ENCODE results near the gene MLYCD.
A peak's percentile ranks its signal among the peaks of the same experiment; 100 is the strongest.

MLYCD gene

DNA sequence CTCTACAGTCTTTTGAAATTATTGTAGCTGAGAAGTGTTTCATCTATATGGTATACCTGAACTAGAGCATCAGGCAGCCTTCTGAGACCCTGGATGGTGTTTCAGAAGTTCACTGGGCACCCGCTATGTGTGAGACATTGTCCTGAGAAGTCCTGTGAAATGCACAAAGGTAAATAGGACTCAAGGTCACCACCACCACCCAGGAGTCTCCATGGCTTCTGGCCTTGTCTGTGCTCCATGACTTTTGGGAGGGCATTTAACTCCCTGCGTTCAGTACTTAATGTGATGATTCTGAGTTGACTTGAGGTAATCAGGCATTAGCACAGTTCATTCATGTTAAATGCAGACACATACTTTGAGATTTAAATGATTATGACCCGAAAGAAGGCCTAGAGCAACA lies 1.1 kb downstream of the MLYCD start:
- DNase-seq, result no peak

DNA sequence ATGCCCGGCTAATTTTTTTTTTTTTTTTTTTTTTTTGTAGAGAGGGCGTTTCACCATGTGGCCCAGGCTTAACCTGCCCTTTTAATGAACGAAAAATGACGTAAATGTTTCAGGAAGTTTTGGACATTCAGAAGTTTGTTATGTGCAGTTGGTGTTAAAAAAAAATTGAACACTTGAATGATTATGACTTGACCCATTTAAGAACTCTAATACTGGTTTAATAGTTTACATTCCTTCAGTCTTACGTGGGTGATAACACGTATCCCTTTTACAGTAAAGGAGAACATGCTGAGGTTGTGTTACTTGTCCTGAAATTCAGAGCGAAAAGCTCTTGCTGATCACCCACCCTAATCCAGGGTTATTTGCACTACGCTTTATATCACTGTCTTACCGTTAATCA lies 1.7 kb downstream of the MLYCD start:
- DNase-seq, result no peak

GRCh38 chr16:83901101-83901500 lies 2.2 kb downstream of the MLYCD start:
- peak; percentile 69 for DNase-seq

- no peak for DNase-seq
Observed at GRCh38 chr16:83903751-83904150, 4.8 kb downstream of the MLYCD start.

DNA sequence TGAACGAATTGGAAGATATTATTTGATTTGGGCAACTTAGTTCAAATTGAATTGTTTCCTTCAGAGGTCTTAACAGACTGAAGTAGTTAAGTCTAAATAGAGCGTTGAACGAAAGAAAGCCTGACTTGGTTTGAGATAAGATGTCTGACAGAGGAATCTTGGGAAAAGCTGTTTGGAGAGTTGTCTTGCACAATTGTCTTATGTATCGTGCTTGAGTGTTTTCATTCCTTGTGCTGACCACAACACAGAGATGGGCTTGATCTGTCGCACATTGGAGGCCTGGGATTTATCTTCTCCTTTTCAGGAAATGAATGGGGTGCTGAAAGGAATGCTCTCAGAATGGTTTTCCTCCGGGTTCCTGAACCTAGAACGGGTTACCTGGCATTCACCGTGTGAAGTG lies 7.8 kb downstream of the MLYCD start:
- DNase-seq, result peak; percentile 38

DNA sequence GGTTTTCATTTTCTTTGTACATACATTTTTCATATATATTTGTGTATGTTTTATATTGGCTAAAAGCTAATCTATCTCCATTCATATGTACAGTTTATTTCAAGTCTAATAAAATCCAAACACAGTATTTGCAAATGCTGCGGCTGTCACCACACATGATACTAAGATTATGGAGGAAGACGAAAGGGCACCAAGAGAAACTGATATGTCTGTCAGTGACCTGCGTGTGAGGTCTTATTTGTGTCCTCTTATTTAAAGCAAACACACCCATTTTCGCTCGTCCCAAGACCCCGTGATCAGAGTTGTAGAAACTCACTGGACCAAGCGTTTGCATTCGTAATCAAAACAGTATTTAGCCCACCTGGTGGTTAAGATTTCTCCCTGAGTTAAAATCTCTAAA lies 8.2 kb downstream of the MLYCD start:
- no peak for DNase-seq

GRCh38 chr16:83907631-83908250 lies 8.8 kb downstream of the MLYCD start:
- no peak for DNase-seq

DNA sequence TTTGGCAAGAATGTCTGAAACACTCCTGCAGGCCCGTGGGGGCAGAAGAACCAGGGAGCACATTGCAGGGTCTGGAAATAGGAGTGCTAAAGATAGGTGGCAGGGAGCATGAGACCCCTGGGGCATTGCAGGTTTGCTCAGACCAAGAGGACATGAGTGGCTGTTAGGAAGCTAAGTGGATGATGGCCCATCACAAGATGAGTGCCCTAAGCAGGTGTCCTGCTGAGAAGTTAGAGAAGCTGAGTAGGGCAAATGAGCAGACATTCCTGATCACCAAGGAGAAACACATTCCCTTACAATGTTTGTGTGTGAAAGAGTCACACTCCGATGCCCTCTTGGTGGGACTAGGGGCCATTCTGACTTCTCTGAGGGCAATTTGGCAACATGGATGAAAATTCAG lies 9.9 kb downstream of the MLYCD start:
- DNase-seq, result no peak

DNA sequence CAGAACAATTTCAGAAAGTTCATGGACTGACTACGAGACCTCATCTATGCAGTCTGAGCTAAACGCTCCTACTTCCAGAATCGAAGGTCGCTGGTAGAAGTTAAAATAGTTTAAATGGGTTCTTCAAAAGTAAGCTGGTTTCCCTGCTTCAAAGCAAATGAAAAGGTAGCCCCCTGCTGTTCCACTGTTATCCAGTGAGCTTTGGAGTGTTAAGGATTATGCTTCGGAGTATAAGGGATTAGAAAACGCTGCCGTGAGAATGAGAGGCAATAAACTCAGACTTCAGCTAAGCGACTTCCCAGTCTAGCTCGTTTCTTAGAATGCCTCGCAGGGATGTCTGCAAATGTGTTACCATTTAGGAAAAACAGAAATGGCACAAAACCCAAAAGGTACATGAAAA lies 12.4 kb downstream of the MLYCD start:
- DNase-seq, result no peak

GRCh38 chr16:83912519-83913244 lies 13.8 kb downstream of the MLYCD start:
- DNase-seq, result no peak

- DNase-seq, result no peak
Observed at GRCh38 chr16:83913245-83913633, 14.3 kb downstream of the MLYCD start.

DNA sequence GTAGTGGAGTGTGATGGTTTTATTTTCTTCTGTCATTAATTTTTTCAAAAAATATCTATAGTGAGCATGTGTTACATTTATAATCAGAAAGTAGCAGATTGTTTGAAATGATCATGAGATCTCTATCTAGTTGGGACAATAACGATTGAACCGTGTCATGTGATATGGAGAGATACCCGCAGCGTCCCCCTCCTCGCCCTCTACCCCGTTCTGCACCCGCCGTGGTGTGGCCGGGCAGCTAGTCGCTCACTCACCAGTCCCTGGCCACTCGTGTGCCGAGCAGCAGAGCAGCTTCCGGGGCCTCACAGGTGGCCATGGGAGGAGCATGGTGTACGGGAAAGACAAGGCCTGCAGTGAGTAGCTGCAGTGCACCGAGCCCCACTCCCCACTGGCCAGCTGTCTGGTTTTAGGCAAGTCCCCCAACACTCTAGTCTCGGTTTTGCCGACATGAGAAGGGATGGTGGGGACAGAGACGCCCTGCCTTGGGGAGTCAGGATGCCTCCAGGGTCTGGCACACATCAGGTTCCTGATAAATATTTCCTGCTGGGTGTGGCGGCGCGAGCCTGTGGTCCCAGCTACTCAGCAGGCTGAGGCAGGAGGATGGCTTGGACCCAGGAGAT lies 15.3 kb downstream of the MLYCD start:
- DNase-seq, result no peak

- DNase-seq, result no peak
Observed at GRCh38 chr16:83915081-83915480, 16.2 kb downstream of the MLYCD start.

GRCh38 chr16:83915491-83915890 lies 16.6 kb downstream of the MLYCD start:
- DNase-seq, result no peak

DNA sequence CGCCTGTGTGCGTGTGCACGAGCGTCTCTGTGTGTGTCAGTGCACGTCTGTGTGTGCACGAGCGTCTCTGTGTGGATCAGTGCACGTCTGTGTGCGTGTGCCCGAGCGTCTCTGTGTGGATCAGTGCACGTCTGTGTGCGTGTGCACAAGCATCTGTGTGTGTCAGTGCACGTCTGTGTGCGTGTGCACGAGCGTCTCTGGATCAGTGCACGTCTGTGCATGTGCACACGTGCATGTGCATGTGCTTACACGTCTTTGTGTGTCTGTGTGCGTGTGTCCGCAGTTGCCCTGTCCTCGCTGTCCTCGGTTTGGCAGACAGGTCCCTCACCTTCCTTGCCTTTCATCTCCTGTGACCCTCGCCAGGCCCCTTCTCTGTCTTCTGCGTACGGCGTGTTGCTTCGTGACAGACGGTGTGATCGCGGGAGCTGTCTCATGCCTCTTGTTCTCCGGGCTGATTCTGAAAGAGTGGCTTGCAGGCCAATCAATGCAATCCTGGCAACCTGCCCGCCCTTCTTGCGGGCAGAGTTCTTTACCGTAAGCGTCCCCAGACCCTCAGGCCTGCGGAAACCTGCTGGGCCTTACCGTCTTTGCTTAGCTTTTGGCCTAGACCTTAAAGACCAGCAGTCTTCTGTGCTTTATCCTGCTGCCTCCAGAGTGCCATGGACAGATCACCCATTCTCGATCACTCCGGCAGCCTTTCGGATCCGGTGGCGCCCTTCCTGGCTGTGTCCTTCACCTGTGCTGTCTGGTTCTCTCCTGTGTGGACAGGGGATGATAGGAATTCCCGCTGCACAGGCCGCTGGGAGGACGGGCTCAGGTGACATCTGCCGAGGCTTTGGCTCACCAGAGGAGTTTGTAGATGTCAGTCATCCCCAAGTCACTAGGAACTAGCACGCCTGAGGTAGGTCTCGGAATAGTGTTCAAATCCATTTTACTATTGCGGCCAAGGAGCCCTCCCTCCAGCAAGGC lies 18.5 kb downstream of the MLYCD start:
- no peak for DNase-seq

DNA sequence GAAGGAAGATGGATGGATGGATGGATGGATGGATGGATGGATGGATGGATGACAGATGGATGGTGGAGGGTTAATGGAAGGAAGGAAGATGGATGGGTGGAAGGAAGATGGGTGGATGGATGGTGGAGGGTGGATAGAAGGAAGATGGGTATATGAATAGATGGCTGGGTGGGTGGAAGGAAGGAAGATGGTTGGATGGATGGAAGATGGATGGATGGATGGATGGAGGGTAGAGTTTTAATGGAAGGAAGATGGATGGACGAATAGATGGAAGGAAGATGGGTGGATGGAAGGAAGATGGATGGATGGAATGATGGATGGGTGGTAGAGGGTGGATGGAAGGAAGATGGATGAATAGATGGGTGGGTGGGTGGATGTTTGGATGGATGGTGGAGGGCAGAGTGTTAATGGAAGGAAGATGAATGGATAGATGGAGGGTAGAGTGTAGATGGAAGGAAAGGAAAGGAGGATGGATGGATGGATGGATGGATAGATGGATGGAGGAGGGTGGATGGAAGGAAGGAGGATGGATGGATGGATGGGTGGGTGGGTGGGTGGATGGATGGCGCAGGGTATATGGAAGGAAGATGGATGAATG lies 22.1 kb downstream of the MLYCD start:
- DNase-seq, result no peak

GRCh38 chr16:83923581-83924365 lies 24.9 kb downstream of the MLYCD start:
- no peak for DNase-seq

DNA sequence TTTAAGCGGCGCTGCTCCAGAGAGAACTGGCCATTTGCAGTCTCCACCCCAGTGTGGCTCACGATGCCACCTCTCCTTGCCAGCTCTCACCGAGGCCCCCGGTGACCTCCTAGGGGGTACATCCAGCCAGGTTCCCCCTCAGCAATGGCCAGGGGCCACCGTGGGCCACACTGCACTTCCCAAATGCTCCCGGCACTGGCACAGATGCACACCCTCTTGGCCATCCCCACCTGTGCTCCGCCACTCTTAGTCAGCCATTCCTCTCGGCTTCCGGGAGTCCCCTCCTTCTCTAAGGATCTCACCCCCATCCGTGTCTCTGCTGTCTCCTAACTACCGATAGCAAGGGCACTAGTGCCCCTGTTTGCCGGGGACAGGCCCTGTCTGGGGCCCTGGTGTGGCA lies 25.8 kb downstream of the MLYCD start:
- no peak for DNase-seq

GRCh38 chr16:83925095-83925905 lies 26.4 kb downstream of the MLYCD start:
- no peak for DNase-seq

- no peak for DNase-seq
Observed at GRCh38 chr16:83925957-83926725, 27.2 kb downstream of the MLYCD start.

Data from fibroblast of skin of abdomen (primary cell).